Ammon's horn (tissue), 1 donor: ENCODE results near the gene FKBP8.
A peak's percentile ranks its signal among the peaks of the same experiment; 100 is the strongest.
"Not testable (repeated sequence)": the region's sequence is repeated elsewhere in the genome, so short reads cannot be mapped to it uniquely, and the experiment has no call there.

Source experiments
- DNase-seq: peaks from one replicate; pipeline ENCODE4 v3.0.0-alpha.2; 2016; ENCODE audit warnings: low spot score

Gene FKBP8

GRCh38 chr19:18558604-18559003, 15.2 kb upstream of the FKBP8 start:
- no peak for DNase-seq

GRCh38 chr19:18558202-18558555, 14.8 kb upstream of the FKBP8 start:
- no peak for DNase-seq

GRCh38 chr19:18557411-18558201, 14.2 kb upstream of the FKBP8 start, which contains the start of gene KXD1:
KXD1 (plus strand) TSS chr19:18557870; CDS start chr19:18562057, 4,187 bp downstream.
- DNase-seq: peak; percentile 99

GRCh38 chr19:18551631-18552030, 8.3 kb upstream of the FKBP8 start:
- DNase-seq: no peak

- peak; percentile 49 for DNase-seq
Observed at GRCh38 chr19:18543814-18544475, 572 bp upstream of the FKBP8 start.

- peak; percentile 19 for DNase-seq
Observed at GRCh38 chr19:18541992-18542940, 1.1 kb downstream of the FKBP8 start.

- DNase-seq: peak; percentile 33
Observed at GRCh38 chr19:18541258-18541991, 1.9 kb downstream of the FKBP8 start.

- DNase-seq: not testable (repeated sequence)
Observed at GRCh38 chr19:18540200-18540599, 3.2 kb downstream of the FKBP8 start.

- DNase-seq: no peak
Observed at GRCh38 chr19:18539372-18539771, 4.0 kb downstream of the FKBP8 start.

- no peak for DNase-seq
Observed at GRCh38 chr19:18538115-18538514, 5.3 kb downstream of the FKBP8 start.

GRCh38 chr19:18537431-18537830, 5.9 kb downstream of the FKBP8 start:
- DNase-seq: no peak

GRCh38 chr19:18536475-18536874, 6.9 kb downstream of the FKBP8 start:
- DNase-seq: no peak

- no peak for DNase-seq
Observed at GRCh38 chr19:18533058-18533457, 10.3 kb downstream of the FKBP8 start.

GRCh38 chr19:18532168-18532890, 11.0 kb downstream of the FKBP8 start:
- no peak for DNase-seq

- no peak for DNase-seq
Observed at GRCh38 chr19:18531485-18531884, 11.9 kb downstream of the FKBP8 start.

GRCh38 chr19:18529782-18530181, 13.6 kb downstream of the FKBP8 start:
- no peak for DNase-seq

- DNase-seq: no peak
Observed at GRCh38 chr19:18526316-18526715, 17.1 kb downstream of the FKBP8 start.

GRCh38 chr19:18523841-18524240, 19.5 kb downstream of the FKBP8 start:
- no peak for DNase-seq

- DNase-seq: not testable (repeated sequence)
Observed at GRCh38 chr19:18522862-18523440, 20.4 kb downstream of the FKBP8 start.

GRCh38 chr19:18522124-18522861, 21.1 kb downstream of the FKBP8 start:
- peak; percentile 100 for DNase-seq
